HCT116 (cell line): Measurements from ENCODE around the gene YAP1. TPM values are rescaled to one million over a fixed set of nuclear protein-coding genes. Genes with fewer than 3 reads are reported as not detected.
A peak's percentile ranks its signal among the peaks of the same experiment; 100 is the strongest.

Experiments
- ATAC-seq: fragments of 200-7000 bp; cut with Tn5 transposase; 2 replicates; pipeline ENCODE4 v1.9.1; 2020; ENCODE audit warnings: mild to moderate bottlenecking, moderate library complexity
- BruUV-seq: library from RNA; stranded (reverse); fragments of 400-500 nt; replicated peaks from 2 replicates; lab custom pipeline; 2021; lab: Mats Ljungman, UMichigan
- CTCF ChIA-PET: fragments of 300-600 bp; sonication (Branson Sonifier 250); formaldehyde crosslinking; loops from one replicate; lab custom pipeline; 2021; ENCODE audit warnings: antibody characterized with exemption; lab: Charles Lee
- POLR2A ChIA-PET: fragments of 300-600, 350-600 bp; sonication (Branson Sonifier 250); formaldehyde crosslinking; loops from one replicate; lab custom pipeline; 2021; ENCODE audit warnings: antibody characterized with exemption; lab: Charles Lee
- RAD21 ChIA-PET, 2 experiments: fragments of 300-600 bp; sonication (Branson Sonifier 250); formaldehyde crosslinking; loops; one replicate each; lab custom pipeline; 2023; ENCODE audit warnings: low total read pairs in 2 of 2; ENCODE audit not compliant: uncharacterized antibody in 2 of 2, unreplicated experiment in 2 of 2, low non-redundant PET in 1 of 2; lab: Charles Lee
- DNase-seq: peaks from one replicate; pipeline ENCODE4 v3.0.0-alpha.2; 2010; ENCODE audit warnings: low read depth, low spot score
- H2AFZ ChIP-seq: fragments of 200-600 bp; shearing (Covaris generic), sonication (generic); 2 replicates; pipeline ENCODE4 v1.6.1; 2017; ENCODE audit warnings: low read depth, mixed run types, mixed read lengths, antibody characterized with exemption, low read length; ENCODE audit not compliant: poor library complexity, severe bottlenecking
- H3K27ac ChIP-seq: 2 replicates; pipeline ENCODE4 v1.5.1; 2012; ENCODE audit warnings: low read depth, low read length
- H3K27me3 ChIP-seq: fragments of 200-600 bp; sonication (generic); 2 replicates; pipeline ENCODE4 v1.6.1; 2016; ENCODE audit warnings: mixed run types, low read length, mixed read lengths; ENCODE audit not compliant: insufficient read depth
- H3K36me3 ChIP-seq, 2 experiments: fragments of 200-500 bp in 1 of 2; fragments of 200-600 bp in 1 of 2; sonication (Bioruptor generic) in 1 of 2; sonication (generic) in 1 of 2; 2 replicates each; pipeline versions ENCODE4 v1.5.1 to v1.6.1; 2014 to 2016; ENCODE audit warnings: low read length in 2 of 2, inconsistent platforms in 1 of 2, mixed read lengths in 1 of 2, mixed run types in 1 of 2; ENCODE audit not compliant: insufficient read depth in 2 of 2, control insufficient read depth in 1 of 2
- H3K4me1 ChIP-seq, 2 experiments: fragments of 200-600 bp in 1 of 2; sonication (generic) in 1 of 2; 2 replicates each; pipeline versions ENCODE4 v1.5.1 to v1.6.1; 2012 to 2017; ENCODE audit warnings: low read length in 2 of 2, inconsistent platforms in 1 of 2, mild to moderate bottlenecking in 1 of 2, mixed read lengths in 1 of 2, mixed run types in 1 of 2, moderate library complexity in 1 of 2; ENCODE audit not compliant: insufficient read depth in 2 of 2, control insufficient read depth in 1 of 2
- H3K4me2 ChIP-seq: fragments of 200-600 bp; sonication (generic); 2 replicates; pipeline ENCODE4 v1.6.1; 2017; ENCODE audit warnings: mixed run types, low read length, mixed read lengths
- H3K4me3 ChIP-seq, 2 experiments: fragments of 200-600 bp in 1 of 2; sonication (generic) in 1 of 2; replicated peaks in 1 of 2; 2 replicates each; pipeline ENCODE4 v1.5.1; 2011 to 2016; ENCODE audit warnings: low read length in 2 of 2, control low read depth in 1 of 2, low read depth in 1 of 2, mild to moderate bottlenecking in 1 of 2, mixed read lengths in 1 of 2, mixed run types in 1 of 2
- H3K79me2 ChIP-seq: fragments of 200-600 bp; sonication (generic); 2 replicates; pipeline ENCODE4 v1.6.1; 2017; ENCODE audit warnings: mild to moderate bottlenecking, mixed run types, low read length, moderate library complexity, mixed read lengths; ENCODE audit not compliant: insufficient read depth
- H3K9ac ChIP-seq: fragments of 200-600 bp; sonication (generic); 2 replicates; pipeline ENCODE4 v1.6.1; 2016; ENCODE audit warnings: low read length, mixed read lengths
- H3K9me2 ChIP-seq: fragments of 200-600 bp; sonication (generic), shearing (Covaris generic); 2 replicates; pipeline ENCODE4 v1.6.1; 2017; ENCODE audit warnings: mixed run types, mild to moderate bottlenecking, moderate library complexity; ENCODE audit not compliant: insufficient read depth
- H3K9me3 ChIP-seq, 2 experiments: fragments of 200-500 bp in 1 of 2; fragments of 200-600 bp in 1 of 2; sonication (Bioruptor generic) in 1 of 2; sonication (generic) in 1 of 2; 2 replicates each; pipeline ENCODE4 v1.6.1; 2014 to 2017; ENCODE audit warnings: low read length in 2 of 2, mixed read lengths in 2 of 2, inconsistent platforms in 1 of 2, low read depth in 1 of 2, mild to moderate bottlenecking in 1 of 2, mixed run types in 1 of 2, moderate library complexity in 1 of 2; ENCODE audit not compliant: control insufficient read depth in 1 of 2, insufficient read depth in 1 of 2
- H4K20me1 ChIP-seq: fragments of 200-600 bp; sonication (generic), shearing (Covaris generic); 2 replicates; pipeline ENCODE4 v1.6.1; 2017; ENCODE audit warnings: mixed run types, mild to moderate bottlenecking, moderate library complexity; ENCODE audit not compliant: insufficient read depth
- CBX3 ChIP-seq: IDR thresholded peaks from 2 replicates; pipeline ENCODE4 v1.6.1; 2012; ENCODE audit warnings: low read depth
- CEBPB ChIP-seq: IDR thresholded peaks from 2 replicates; pipeline ENCODE4 v1.6.1; 2012; ENCODE audit warnings: low read depth
- EGR1 ChIP-seq: IDR thresholded peaks from 2 replicates; pipeline ENCODE4 v1.6.1; 2012; ENCODE audit warnings: low read depth
- EZH2 ChIP-seq: fragments of 200-600 bp; sonication (generic); IDR thresholded peaks from 2 replicates; pipeline ENCODE4 v1.6.1; 2017; ENCODE audit warnings: antibody characterized with exemption, mixed run types
- EZH2phosphoT487 ChIP-seq: fragments of 200-600 bp; IDR thresholded peaks from 2 replicates; pipeline ENCODE4 v1.6.1; 2018; ENCODE audit warnings: antibody characterized with exemption, borderline replicate concordance
- FOSL1 ChIP-seq: IDR thresholded peaks from 2 replicates; pipeline ENCODE4 v1.6.1; 2012; ENCODE audit warnings: low read depth
- JUND ChIP-seq: IDR thresholded peaks from 2 replicates; pipeline ENCODE4 v1.6.1; 2012
- POLR2A ChIP-seq: IDR thresholded peaks from 2 replicates; pipeline ENCODE4 v1.7.0; 2011; ENCODE audit warnings: borderline replicate concordance; ENCODE audit not compliant: insufficient read depth, insufficient read length; ENCODE audit errors: extremely low read depth
- POLR2AphosphoS5 ChIP-seq: IDR thresholded peaks from 2 replicates; pipeline ENCODE4 v1.6.1; 2011; ENCODE audit warnings: mild to moderate bottlenecking, low read depth, low read length, moderate library complexity
- RAD21 ChIP-seq: IDR thresholded peaks from 2 replicates; pipeline ENCODE4 v1.6.1; 2012; ENCODE audit warnings: low read depth, mild to moderate bottlenecking
- SIN3A ChIP-seq: IDR thresholded peaks from 2 replicates; pipeline ENCODE4 v1.6.1; 2012; ENCODE audit warnings: low read depth
- SP1 ChIP-seq: IDR thresholded peaks from 2 replicates; pipeline ENCODE4 v1.6.1; 2012; ENCODE audit warnings: low read depth
- TCF7L2 ChIP-seq: IDR thresholded peaks from 2 replicates; pipeline ENCODE4 v1.7.0; 2011; ENCODE audit warnings: borderline replicate concordance, inconsistent platforms; ENCODE audit not compliant: insufficient read depth, insufficient read length; ENCODE audit errors: extremely low read depth
- ZFX ChIP-seq: fragments of 450-650 bp; IDR thresholded peaks from 2 replicates; pipeline ENCODE4 v1.6.1; 2017
- intact Hi-C: fragments of 100-400 bp; cut with micrococcal nuclease; formaldehyde crosslinking; loops from 2 replicates; pipeline ENCODE4 v1.10.0; 2022
- total RNA-seq: library from RNA; stranded (reverse); gene quantifications from one replicate; pipeline ENCODE4 v1.2.1, GENCODE V29; 2021; ENCODE audit not compliant: unreplicated experiment
- TF ChIP-seq, protein P1 (sequence below): IDR thresholded peaks from 2 replicates; pipeline ENCODE4 v1.6.1; 2011; ENCODE audit warnings: mild to moderate bottlenecking, low read length, moderate library complexity; ENCODE audit not compliant: insufficient replicate concordance; ENCODE audit errors: extremely low read depth
- TF ChIP-seq, protein P2 (sequence below): IDR thresholded peaks from 2 replicates; pipeline ENCODE4 v1.6.1; 2012

The YAP1 gene
- total RNA-seq, 1 experiment from 2014 or later, result 88.6 TPM

DNA sequence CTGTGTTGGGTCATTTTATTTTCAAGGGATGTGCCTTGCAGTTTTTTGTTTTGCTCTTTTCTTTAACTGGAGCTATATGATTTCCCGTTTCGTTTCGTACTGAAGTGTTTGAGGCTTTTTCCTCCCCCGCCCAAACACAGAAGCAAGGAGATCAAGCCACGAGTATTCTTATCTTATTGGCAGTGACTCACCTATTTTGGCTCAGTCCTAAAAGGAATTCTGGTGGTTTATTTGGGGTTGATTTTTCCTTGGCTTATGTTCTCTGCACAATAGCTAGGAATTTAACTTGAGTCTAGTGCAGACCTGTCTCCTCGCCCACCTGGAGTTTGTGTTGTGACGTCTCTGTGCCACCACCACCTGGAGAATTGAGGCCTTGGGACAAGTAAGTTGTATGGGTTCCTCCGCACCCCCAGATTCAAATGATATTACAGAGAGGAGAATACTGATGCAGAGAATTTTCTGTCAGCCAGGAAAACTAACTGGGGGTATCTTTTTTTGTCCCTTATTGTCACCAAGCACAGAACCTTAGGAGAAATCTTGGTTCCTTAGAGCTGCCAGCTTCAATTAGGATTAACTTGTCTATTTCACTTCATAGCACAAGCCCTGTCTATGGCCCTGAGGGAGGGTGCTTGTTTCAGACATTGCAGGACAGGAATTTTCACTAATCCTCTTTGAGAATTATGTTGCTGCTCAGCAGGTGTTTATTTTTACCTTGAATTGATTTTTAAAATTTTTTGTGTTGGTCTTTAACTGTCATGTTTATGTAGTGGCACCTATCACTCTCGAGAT lies 116.6 kb downstream of the YAP1 start:
- H3K9me3 ChIP-seq, result no peaks in the 10 kb centered on the region
- H3K9ac ChIP-seq, result no peak overlapping the region
- DNase-seq (no peak), ATAC-seq (peak; percentile 62)
- H2AFZ ChIP-seq, result no peak overlapping the region
- peaks cover 0 to 20% of the 10 kb centered on the region in 2 experiments; a peak in 2 of 4 replicates for H3K36me3 ChIP-seq
- TF ChIP-seq CBX3 (peak; percentile 18; the same call in 1 of the 2 replicates), SP1 (peak; percentile 21; the same call in 1 of the 2 replicates), FOSL1 (peak; percentile 31; the same call in 1 of the 2 replicates), JUND (peak; percentile 37; the same call in 1 of the 2 replicates), POLR2AphosphoS5 (no peak), EGR1 (0 out of 2 replicates have a peak, but pooled peaks have one; percentile 17)
- CTCF ChIA-PET, result interaction anchor here (1.0 kb wide), 1 partner anchor 27 kb away, joined by 3 read pairs; no protein-coding TSS in a partner anchor
- H3K79me2 ChIP-seq, result no peaks in the 10 kb centered on the region; the same call in 1 of the 2 replicates
- peaks cover 3% of the 10 kb centered on the region; the same call in 1 of the 2 replicates for H4K20me1 ChIP-seq
- BruUV-seq, result no TSS peak
- H3K4me1 ChIP-seq, result peaks cover 18 to 35% of the 10 kb centered on the region in 2 experiments
- no peaks in the 10 kb centered on the region for H3K27me3 ChIP-seq
- RAD21 ChIA-PET, result interaction anchor here in 1 of 2 experiments (0.8 kb wide), 1 partner anchor 61 kb away, joined by 3 read pairs; no protein-coding TSS in a partner anchor
- H3K27ac ChIP-seq, result peak overlapping the region; percentile 49
- intact Hi-C loops, result no loop called here
- POLR2A ChIA-PET, result no interaction called here
- H3K4me3 ChIP-seq, result no peak overlapping the region; a peak in 1 of 4 replicates
- H3K9me2 ChIP-seq, result no peaks in the 10 kb centered on the region
- H3K4me2 ChIP-seq, result peak overlapping the region; percentile 27

DNA sequence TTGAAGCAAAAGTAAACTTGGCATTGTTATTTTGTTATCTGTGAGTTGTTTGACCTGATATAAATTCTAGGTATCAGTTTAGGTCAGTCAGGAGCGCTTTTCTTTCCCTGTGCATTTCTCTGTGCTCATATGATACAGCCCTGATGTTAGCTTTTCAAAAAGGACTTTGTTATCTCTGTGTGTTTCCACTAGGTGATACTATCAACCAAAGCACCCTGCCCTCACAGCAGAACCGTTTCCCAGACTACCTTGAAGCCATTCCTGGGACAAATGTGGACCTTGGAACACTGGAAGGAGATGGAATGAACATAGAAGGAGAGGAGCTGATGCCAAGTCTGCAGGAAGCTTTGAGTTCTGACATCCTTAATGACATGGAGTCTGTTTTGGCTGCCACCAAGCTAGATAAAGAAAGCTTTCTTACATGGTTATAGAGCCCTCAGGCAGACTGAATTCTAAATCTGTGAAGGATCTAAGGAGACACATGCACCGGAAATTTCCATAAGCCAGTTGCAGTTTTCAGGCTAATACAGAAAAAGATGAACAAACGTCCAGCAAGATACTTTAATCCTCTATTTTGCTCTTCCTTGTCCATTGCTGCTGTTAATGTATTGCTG lies 119.4 kb downstream of the YAP1 start:
- RAD21 ChIA-PET, result no interaction called here
- BruUV-seq, result no TSS peak
- no peaks in the 10 kb centered on the region for H3K27me3 ChIP-seq
- POLR2A ChIA-PET, result no interaction called here
- ATAC-seq (no peak), DNase-seq (no peak)
- intact Hi-C loops, result no loop called here
- CTCF ChIA-PET, result interaction anchor here (1.8 kb wide), 1 partner anchor 24 kb away, joined by 4 read pairs; no protein-coding TSS in a partner anchor
- H3K27ac ChIP-seq, result no peak overlapping the region
- H3K36me3 ChIP-seq, result peaks cover 0 to 14% of the 10 kb centered on the region in 2 experiments; a peak in 1 of 4 replicates
- H3K4me2 ChIP-seq, result no peak overlapping the region
- no peak overlapping the region for H3K4me3 ChIP-seq
- H2AFZ ChIP-seq, result no peak overlapping the region
- no peak overlapping the region for H3K9ac ChIP-seq
- no peaks in the 10 kb centered on the region; the same call in 1 of the 2 replicates for H3K79me2 ChIP-seq
- no peaks in the 10 kb centered on the region for H3K9me3 ChIP-seq
- H4K20me1 ChIP-seq, result peaks cover 3% of the 10 kb centered on the region; the same call in 1 of the 2 replicates
- H3K9me2 ChIP-seq, result no peaks in the 10 kb centered on the region
- peaks cover 22 to 35% of the 10 kb centered on the region in 2 experiments for H3K4me1 ChIP-seq
- no peak for TF ChIP-seq SP1
- no peak for TF ChIP-seq SIN3A
- no peak for TF ChIP-seq RAD21
- no peak for TF ChIP-seq TCF7L2
- TF ChIP-seq, protein P1, sequence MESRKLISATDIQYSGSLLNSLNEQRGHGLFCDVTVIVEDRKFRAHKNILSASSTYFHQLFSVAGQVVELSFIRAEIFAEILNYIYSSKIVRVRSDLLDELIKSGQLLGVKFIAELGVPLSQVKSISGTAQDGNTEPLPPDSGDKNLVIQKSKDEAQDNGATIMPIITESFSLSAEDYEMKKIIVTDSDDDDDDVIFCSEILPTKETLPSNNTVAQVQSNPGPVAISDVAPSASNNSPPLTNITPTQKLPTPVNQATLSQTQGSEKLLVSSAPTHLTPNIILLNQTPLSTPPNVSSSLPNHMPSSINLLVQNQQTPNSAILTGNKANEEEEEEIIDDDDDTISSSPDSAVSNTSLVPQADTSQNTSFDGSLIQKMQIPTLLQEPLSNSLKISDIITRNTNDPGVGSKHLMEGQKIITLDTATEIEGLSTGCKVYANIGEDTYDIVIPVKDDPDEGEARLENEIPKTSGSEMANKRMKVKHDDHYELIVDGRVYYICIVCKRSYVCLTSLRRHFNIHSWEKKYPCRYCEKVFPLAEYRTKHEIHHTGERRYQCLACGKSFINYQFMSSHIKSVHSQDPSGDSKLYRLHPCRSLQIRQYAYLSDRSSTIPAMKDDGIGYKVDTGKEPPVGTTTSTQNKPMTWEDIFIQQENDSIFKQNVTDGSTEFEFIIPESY, result no peak
- TF ChIP-seq EZH2phosphoT487, result no peak
- TF ChIP-seq, protein P2, sequence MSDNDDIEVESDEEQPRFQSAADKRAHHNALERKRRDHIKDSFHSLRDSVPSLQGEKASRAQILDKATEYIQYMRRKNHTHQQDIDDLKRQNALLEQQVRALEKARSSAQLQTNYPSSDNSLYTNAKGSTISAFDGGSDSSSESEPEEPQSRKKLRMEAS, result no peak
- no peak for TF ChIP-seq POLR2A
- TF ChIP-seq EZH2, result no peak
- TF ChIP-seq CEBPB, result no peak
- TF ChIP-seq ZFX, result no peak
- TF ChIP-seq CBX3, result no peak
- no peak for TF ChIP-seq FOSL1
